Activated T-cell treated with anti-CD3 and anti-CD28 coated beads, Interleukin-2, amount 50 U/mL, for 4 hours (primary cell): ENCODE data around the gene HOXD12. TPM values are rescaled to one million over a fixed set of nuclear protein-coding genes. Genes with fewer than 3 reads are reported as not detected.

Experiments
- ATAC-seq, 2 donors: fragments of 200-7000 bp; cut with Tn5 transposase; one replicate each; pipeline ENCODE4 v1.10.0; 2021
- DNase-seq: peaks from one replicate; pipeline ENCODE4 v3.0.0-alpha.2; 2020
- H3K27me3 Mint-ChIP-seq: one replicate; pipeline ENCODE4 v1.8.0; 2021; ENCODE audit warnings: low read depth, mixed read lengths
- H3K36me3 Mint-ChIP-seq: one replicate; pipeline ENCODE4 v1.8.0; 2022; ENCODE audit warnings: mixed read lengths; ENCODE audit not compliant: insufficient read depth
- H3K4me1 Mint-ChIP-seq: one replicate; pipeline ENCODE4 v1.8.0; 2021; ENCODE audit warnings: low read depth, mixed read lengths
- H3K4me3 Mint-ChIP-seq: one replicate; pipeline ENCODE4 v1.8.0; 2021; ENCODE audit warnings: mild to moderate bottlenecking, moderate library complexity, mixed read lengths
- H3K9me3 Mint-ChIP-seq: one replicate; pipeline ENCODE4 v1.8.0; 2021; ENCODE audit warnings: mixed read lengths
- total RNA-seq, 3 donors: library from RNA; stranded (reverse); gene quantifications; one replicate each; pipeline ENCODE4 v1.2.1, GENCODE V29; 2021

Gene HOXD12
- total RNA-seq, 3 donors from 2014 or later: not detected

GRCh38 chr2:176123411-176124109 lies 24.0 kb downstream of the HOXD12 start:
- no peak for ATAC-seq
- DNase-seq: no peak
- H3K4me1 Mint-ChIP-seq: peaks cover 19% of the 10 kb centered on the region
- H3K27me3 Mint-ChIP-seq: peaks cover 88% of the 10 kb centered on the region
- H3K4me3 Mint-ChIP-seq: no peak overlapping the region
- H3K36me3 Mint-ChIP-seq: peaks cover 1% of the 10 kb centered on the region
- H3K9me3 Mint-ChIP-seq: peaks cover 4% of the 10 kb centered on the region

- Mint-ChIP-seq H3K4me1 (peaks cover 22% of the 10 kb centered on the region), H3K36me3 (no peaks in the 10 kb centered on the region), H3K27me3 (peaks cover 89% of the 10 kb centered on the region), H3K9me3 (no peaks in the 10 kb centered on the region), H3K4me3 (no peak overlapping the region)
- no peak for ATAC-seq
- DNase-seq: no peak
Measured at GRCh38 chr2:176124110-176124946, 24.7 kb downstream of the HOXD12 start.

- ATAC-seq (no peak), DNase-seq (no peak)
- H3K4me3 Mint-ChIP-seq: no peak overlapping the region
- no peaks in the 10 kb centered on the region for H3K9me3 Mint-ChIP-seq
- no peaks in the 10 kb centered on the region for H3K36me3 Mint-ChIP-seq
- peaks cover 81% of the 10 kb centered on the region for H3K27me3 Mint-ChIP-seq
- H3K4me1 Mint-ChIP-seq: peaks cover 22% of the 10 kb centered on the region
Measured at GRCh38 chr2:176124947-176125771, 25.6 kb downstream of the HOXD12 start.

GRCh38 chr2:176125772-176126054 lies 26.1 kb downstream of the HOXD12 start:
- no peak overlapping the region for H3K4me3 Mint-ChIP-seq
- H3K9me3 Mint-ChIP-seq: no peaks in the 10 kb centered on the region
- H3K27me3 Mint-ChIP-seq: peaks cover 77% of the 10 kb centered on the region
- H3K36me3 Mint-ChIP-seq: no peaks in the 10 kb centered on the region
- DNase-seq: no peak
- no peak for ATAC-seq
- peaks cover 24% of the 10 kb centered on the region for H3K4me1 Mint-ChIP-seq

GRCh38 chr2:176126929-176127773 lies 27.6 kb downstream of the HOXD12 start:
- peaks cover 4% of the 10 kb centered on the region for H3K9me3 Mint-ChIP-seq
- H3K36me3 Mint-ChIP-seq: no peaks in the 10 kb centered on the region
- no peak for ATAC-seq
- no peak overlapping the region for H3K4me3 Mint-ChIP-seq
- H3K4me1 Mint-ChIP-seq: peaks cover 29% of the 10 kb centered on the region
- H3K27me3 Mint-ChIP-seq: peaks cover 79% of the 10 kb centered on the region
- DNase-seq: peak; percentile 71

GRCh38 chr2:176127774-176128072 lies 28.1 kb downstream of the HOXD12 start:
- peak overlapping the region; percentile 11 for H3K4me3 Mint-ChIP-seq
- H3K36me3 Mint-ChIP-seq: no peaks in the 10 kb centered on the region
- H3K9me3 Mint-ChIP-seq: peaks cover 4% of the 10 kb centered on the region
- peaks cover 31% of the 10 kb centered on the region for H3K4me1 Mint-ChIP-seq
- H3K27me3 Mint-ChIP-seq: peaks cover 82% of the 10 kb centered on the region
- ATAC-seq (no peak), DNase-seq (no peak)

- H3K4me1 Mint-ChIP-seq: peaks cover 31% of the 10 kb centered on the region
- no peaks in the 10 kb centered on the region for H3K36me3 Mint-ChIP-seq
- DNase-seq: no peak
- peaks cover 85% of the 10 kb centered on the region for H3K27me3 Mint-ChIP-seq
- H3K9me3 Mint-ChIP-seq: peaks cover 4% of the 10 kb centered on the region
- peak overlapping the region; percentile 59 for H3K4me3 Mint-ChIP-seq
- ATAC-seq: no peak
Measured at GRCh38 chr2:176128172-176128981, 28.8 kb downstream of the HOXD12 start.

GRCh38 chr2:176128982-176129796 lies 29.6 kb downstream of the HOXD12 start, which contains the start of gene HOXD8:
TSS of gene HOXD8 (plus strand) at chr2:176129705. CDS start at chr2:176130367, 662 bp downstream.
- Mint-ChIP-seq H3K27me3 (peaks cover 85% of the 10 kb centered on the region), H3K36me3 (no peaks in the 10 kb centered on the region), H3K4me1 (peaks cover 26% of the 10 kb centered on the region), H3K9me3 (peaks cover 4% of the 10 kb centered on the region), H3K4me3 (peak within 1 kb of the TSS; percentile 59)
- DNase-seq: no peak
- ATAC-seq: peak in 1 of 2 donors; percentile 16

GRCh38 chr2:176129813-176130146 lies 30.2 kb downstream of the HOXD12 start:
- Mint-ChIP-seq H3K4me3 (no peak overlapping the region), H3K4me1 (peaks cover 26% of the 10 kb centered on the region), H3K9me3 (peaks cover 4% of the 10 kb centered on the region), H3K27me3 (peaks cover 85% of the 10 kb centered on the region), H3K36me3 (no peaks in the 10 kb centered on the region)
- DNase-seq (no peak), ATAC-seq (peak; percentile 4 to 12)

GRCh38 chr2:176130147-176130956 lies 30.8 kb downstream of the HOXD12 start:
- Mint-ChIP-seq H3K4me3 (peak overlapping the region; percentile 48), H3K36me3 (peaks cover under 1% of the 10 kb centered on the region), H3K4me1 (peaks cover 27% of the 10 kb centered on the region), H3K9me3 (peaks cover 4% of the 10 kb centered on the region), H3K27me3 (peaks cover 85% of the 10 kb centered on the region)
- ATAC-seq: peak; percentile 42 to 49
- no peak for DNase-seq

- peaks cover 2% of the 10 kb centered on the region for H3K36me3 Mint-ChIP-seq
- ATAC-seq (no peak), DNase-seq (no peak)
- H3K4me3 Mint-ChIP-seq: peak overlapping the region; percentile 48
- H3K4me1 Mint-ChIP-seq: peaks cover 32% of the 10 kb centered on the region
- peaks cover 4% of the 10 kb centered on the region for H3K9me3 Mint-ChIP-seq
- peaks cover 85% of the 10 kb centered on the region for H3K27me3 Mint-ChIP-seq
Measured at GRCh38 chr2:176130957-176131847, 31.6 kb downstream of the HOXD12 start.
